ENCODE data around the gene OCA2.

GRCh38 chr15:27985099-27985498, 114.0 kb downstream of the OCA2 start:
- TF ChIP-seq CTCF (IDR thresholded peaks at IDR 0.05) = no peak
- no peak for TF ChIP-seq POLR2AphosphoS5 (IDR thresholded peaks at IDR 0.05)
- no peak for TF ChIP-seq POLR2A (IDR thresholded peaks at IDR 0.05)

Data from prostate gland (tissue), 2 donors.